Thyroid gland (tissue), 4 donors: ENCODE measurements around the gene TAX1BP3.

Experiments
- CTCF ChIP-seq, 6 experiments: fragments of 200-600 bp in 3 of 6; fragments of 450-650 bp in 3 of 6; sonication (generic) in 3 of 6; IDR thresholded peaks; one replicate each; pipeline ENCODE4 v1.5.1; 2016 to 2019; ENCODE audit warnings: antibody characterized with exemption in 6 of 6, mild to moderate bottlenecking in 2 of 6, inconsistent platforms in 1 of 6, moderate library complexity in 1 of 6
- POLR2A ChIP-seq, 2 donors: fragments of 450-650 bp; IDR thresholded peaks; one replicate each; pipeline ENCODE4 v1.6.1; 2017; ENCODE audit warnings: antibody characterized with exemption in 2 of 2, mild to moderate bottlenecking in 2 of 2, moderate library complexity in 1 of 2

- TF ChIP-seq CTCF (IDR thresholded peaks at IDR 0.05) (no peak), POLR2A (IDR thresholded peaks at IDR 0.05) (no peak)
Observed at GRCh38 chr17:3704931-3705717, 36.7 kb upstream of the TAX1BP3 start.
